ENCODE measurements around the gene PZP.

DNA sequence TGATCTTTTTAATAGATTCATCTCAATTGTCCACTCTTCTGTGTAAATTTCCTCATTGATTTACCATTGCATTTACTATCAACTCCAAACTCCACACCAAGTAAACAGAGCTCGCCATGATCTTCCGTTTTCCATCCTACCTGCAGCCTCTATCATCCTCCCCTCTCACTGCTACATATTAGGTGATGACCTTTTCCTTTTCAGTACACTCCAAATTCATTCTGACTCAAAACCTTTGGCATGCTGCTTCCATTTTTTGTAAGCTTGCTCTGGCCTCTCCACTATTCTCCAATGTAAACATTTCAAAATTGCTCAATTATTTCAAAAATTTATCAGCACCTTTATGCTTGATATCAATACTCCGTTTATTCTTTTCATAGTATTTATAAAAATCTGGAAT is 40.2 kb upstream of the PZP start:
- TF ChIP-seq, protein P1, sequence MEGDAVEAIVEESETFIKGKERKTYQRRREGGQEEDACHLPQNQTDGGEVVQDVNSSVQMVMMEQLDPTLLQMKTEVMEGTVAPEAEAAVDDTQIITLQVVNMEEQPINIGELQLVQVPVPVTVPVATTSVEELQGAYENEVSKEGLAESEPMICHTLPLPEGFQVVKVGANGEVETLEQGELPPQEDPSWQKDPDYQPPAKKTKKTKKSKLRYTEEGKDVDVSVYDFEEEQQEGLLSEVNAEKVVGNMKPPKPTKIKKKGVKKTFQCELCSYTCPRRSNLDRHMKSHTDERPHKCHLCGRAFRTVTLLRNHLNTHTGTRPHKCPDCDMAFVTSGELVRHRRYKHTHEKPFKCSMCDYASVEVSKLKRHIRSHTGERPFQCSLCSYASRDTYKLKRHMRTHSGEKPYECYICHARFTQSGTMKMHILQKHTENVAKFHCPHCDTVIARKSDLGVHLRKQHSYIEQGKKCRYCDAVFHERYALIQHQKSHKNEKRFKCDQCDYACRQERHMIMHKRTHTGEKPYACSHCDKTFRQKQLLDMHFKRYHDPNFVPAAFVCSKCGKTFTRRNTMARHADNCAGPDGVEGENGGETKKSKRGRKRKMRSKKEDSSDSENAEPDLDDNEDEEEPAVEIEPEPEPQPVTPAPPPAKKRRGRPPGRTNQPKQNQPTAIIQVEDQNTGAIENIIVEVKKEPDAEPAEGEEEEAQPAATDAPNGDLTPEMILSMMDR (optimal IDR thresholded peaks at IDR 0.05 in 1 of 3, IDR thresholded peaks at IDR 0.05 in 1 of 3, conservative IDR thresholded peaks at IDR 0.05 in 1 of 3; ENCODE audit: extremely low read depth in 1 of 3, insufficient read depth in 2 of 3, low read length in 3 of 3) = no peak
- TF ChIP-seq EZH2 (IDR thresholded peaks at IDR 0.05; ENCODE audit: low read length) = no peak
